Mucosa of descending colon (tissue), 3 donors: ENCODE results near the gene DPP10. TPM values are rescaled to one million over a fixed set of nuclear protein-coding genes. Genes with fewer than 3 reads are reported as not detected.

Experiments
- ATAC-seq: fragments of 200-7000 bp; cut with Tn5 transposase; one replicate; pipeline ENCODE4 v1.9.1; 2020; ENCODE audit warnings: mild to moderate bottlenecking, moderate library complexity
- DNase-seq, 3 donors: peaks; one replicate each; pipeline ENCODE4 v3.0.0-alpha.2; 2020
- H3K36me3 ChIP-seq: fragments of 200-600 bp; one replicate; pipeline ENCODE4 v1.8.0; 2021; ENCODE audit warnings: low read depth, mild to moderate bottlenecking
- H3K4me1 ChIP-seq: fragments of 200-600 bp; one replicate; pipeline ENCODE4 v1.8.0; 2021; ENCODE audit warnings: low read depth, mild to moderate bottlenecking
- H3K4me3 ChIP-seq: fragments of 200-600 bp; one replicate; pipeline ENCODE4 v1.8.0; 2021; ENCODE audit warnings: mild to moderate bottlenecking
- H3K9me3 ChIP-seq: fragments of 200-600 bp; one replicate; pipeline ENCODE4 v1.8.0; 2021; ENCODE audit warnings: mild to moderate bottlenecking
- CTCF ChIP-seq: fragments of 200-600 bp; IDR thresholded peaks from one replicate; pipeline ENCODE4 v1.8.0; 2022; ENCODE audit warnings: antibody characterized with exemption, mild to moderate bottlenecking
- intact Hi-C, 2 donors: fragments of 100-400 bp; cut with DNase I in 1 of 2; cut with micrococcal nuclease in 1 of 2; formaldehyde crosslinking; loops; one replicate each; pipeline versions ENCODE4 v1.11.0 to v1.11.1; 2022; cut with DNase I, micrococcal nuclease
- total RNA-seq, 3 donors: library from RNA; stranded (reverse); fragmentation: NEBNext Ultra II Directional in 2 of 3; extraction: Animal tissue kit (Norgen Biotek cat#: 25700) in 2 of 3; gene quantifications; one replicate each; pipeline versions ENCODE4 v1.2.1 to v1.2.4, GENCODE V29; 2021 to 2023
- donor health status: DM: no; HTN: no; CAD: no; lungs with moderate emphysema.
- donor health status: DM: no; HTN: no; CAD: no.
- donor health status: DM: no; HTN: yes; CAD: no.

Gene DPP10
- total RNA-seq, 3 donors from 2014 or later: 6.3 to 12.2 (median 6.9) TPM

GRCh38 chr2:114684403-114684802 lies 242.0 kb downstream of the DPP10 start:
- Histone ChIP-seq H3K9me3 (no peaks in the 10 kb centered on the region), H3K36me3 (no peaks in the 10 kb centered on the region), H3K4me3 (no peak overlapping the region), H3K4me1 (no peaks in the 10 kb centered on the region)
- DNase-seq (no peak), ATAC-seq (no peak)
- no peak for TF ChIP-seq CTCF
- intact Hi-C loops: no loop called here

GRCh38 chr2:114685102-114685501 lies 242.7 kb downstream of the DPP10 start:
- no peak for TF ChIP-seq CTCF
- ATAC-seq (no peak), DNase-seq (no peak)
- intact Hi-C loops: no loop called here
- H3K36me3 ChIP-seq: no peaks in the 10 kb centered on the region
- no peaks in the 10 kb centered on the region for H3K9me3 ChIP-seq
- no peaks in the 10 kb centered on the region for H3K4me1 ChIP-seq
- no peak overlapping the region for H3K4me3 ChIP-seq

- DNase-seq (no peak), ATAC-seq (no peak)
- TF ChIP-seq CTCF: no peak
- no peaks in the 10 kb centered on the region for H3K4me1 ChIP-seq
- intact Hi-C loops: no loop called here
- no peak overlapping the region for H3K4me3 ChIP-seq
- H3K9me3 ChIP-seq: no peaks in the 10 kb centered on the region
- no peaks in the 10 kb centered on the region for H3K36me3 ChIP-seq
These were observed 245.8 kb downstream of the DPP10 start for GRCh38 chr2:114688241-114688640.

GRCh38 chr2:114698520-114698919 lies 256.1 kb downstream of the DPP10 start:
- TF ChIP-seq CTCF: no peak
- DNase-seq (no peak), ATAC-seq (no peak)
- H3K36me3 ChIP-seq: no peaks in the 10 kb centered on the region
- intact Hi-C loops: no loop called here
- H3K4me3 ChIP-seq: no peak overlapping the region
- no peaks in the 10 kb centered on the region for H3K9me3 ChIP-seq
- H3K4me1 ChIP-seq: no peaks in the 10 kb centered on the region

- TF ChIP-seq CTCF: no peak
- DNase-seq: no peak
- no peaks in the 10 kb centered on the region for H3K9me3 ChIP-seq
- intact Hi-C loops: no loop called here
- no peaks in the 10 kb centered on the region for H3K36me3 ChIP-seq
- no peak overlapping the region for H3K4me3 ChIP-seq
- no peaks in the 10 kb centered on the region for H3K4me1 ChIP-seq
- no peak for ATAC-seq
These were observed 257.0 kb downstream of the DPP10 start for GRCh38 chr2:114699423-114699944.

GRCh38 chr2:114700440-114700839 lies 258.0 kb downstream of the DPP10 start:
- no peak overlapping the region for H3K4me3 ChIP-seq
- H3K9me3 ChIP-seq: no peaks in the 10 kb centered on the region
- DNase-seq: no peak
- intact Hi-C loops: no loop called here
- no peaks in the 10 kb centered on the region for H3K36me3 ChIP-seq
- no peaks in the 10 kb centered on the region for H3K4me1 ChIP-seq
- TF ChIP-seq CTCF: no peak
- ATAC-seq: no peak
